IMR-90 (cell line): ENCODE measurements around the gene HS3ST6. TPM values are rescaled to one million over a fixed set of nuclear protein-coding genes. Genes with fewer than 3 reads are reported as not detected.

Experiments used
- microRNA-seq, 2 experiments: library from miRNA; stranded (forward) in 1 of 2; unstranded in 1 of 2; fragments of 10-50 nt in 1 of 2; fragments of <30 nt in 1 of 2; gene quantifications in 1 of 2; microRNA quantifications in 1 of 2; one replicate each; pipeline versions ENCODE3 to v1.1.0; 2013 to 2020; ENCODE audit not compliant: insufficient read depth in 1 of 2, insufficient read length in 1 of 2, unreplicated experiment in 1 of 2
- polyA plus RNA-seq, 3 experiments: library from polyadenylated mRNA; depleted of rRNA; stranded (reverse); fragments of >200 nt; gene quantifications; 2 replicates each; pipeline ENCODE4 v1.2.3, GENCODE V29; 2012; ENCODE audit warnings: low replicate concordance in 1 of 3
- small RNA-seq, 5 experiments: library from RNA; depleted of rRNA; stranded (forward); fragments of <200 nt; gene quantifications; one replicate each; pipeline ENCODE3, GENCODE V24; 2012
- total RNA-seq: library from RNA; depleted of rRNA; stranded (reverse); fragments of >200 nt; gene quantifications from 2 replicates; pipeline ENCODE4 v1.2.3, GENCODE V29; 2012; rRNA removed

Gene HS3ST6
- total and polyA plus RNA-seq, 2 of the 4 experiments (the other 2 are of a cell fraction) = not detected

Small RNA genes within 50 kb of the gene (microRNA-seq; reads per million reads assigned to microRNA genes)
- gene SNORA10 (ENCODE audit: insufficient read depth, insufficient read length) (not detected), gene SNORA64 (ENCODE audit: insufficient read depth, insufficient read length) (not detected)

Small RNA genes within 50 kb of the gene (small RNA-seq; reads per million reads assigned to genes)
- gene SNORA10 (0 reads per million in 5 experiments), gene SNORA64 (0 reads per million in 5 experiments)

Other genes with a start within 250 kb of the HS3ST6 start
- gene JPT2, start 240.1 kb downstream of the HS3ST6 start, total RNA-seq = 40.0 and 48.0 TPM in 2 replicates
- gene JPT2, start 240.1 kb downstream of the HS3ST6 start, polyA plus RNA-seq (2012; rRNA removed) = 41.5 and 57.2 TPM in 2 replicates
- gene MAPK8IP3, start 212.2 kb downstream of the HS3ST6 start, total RNA-seq = 15.6 and 17.0 TPM in 2 replicates
- 69.1 and 73.0 TPM in 2 replicates for gene MAPK8IP3, start 212.2 kb downstream of the HS3ST6 start, polyA plus RNA-seq (2012; rRNA removed)
- 12.7 and 15.3 TPM in 2 replicates for gene NME3, start 146.9 kb downstream of the HS3ST6 start, total RNA-seq
- gene NME3, start 146.9 kb downstream of the HS3ST6 start, polyA plus RNA-seq (2012; rRNA removed) = 41.2 and 61.6 TPM in 2 replicates
- gene EME2, start 145.6 kb downstream of the HS3ST6 start, total RNA-seq = 1.3 and 1.4 TPM in 2 replicates
- gene EME2, start 145.6 kb downstream of the HS3ST6 start, polyA plus RNA-seq (2012; rRNA removed) = 9.6 and 11.1 TPM in 2 replicates
- gene MRPS34, start 145.3 kb downstream of the HS3ST6 start, total RNA-seq = 68.5 and 73.3 TPM in 2 replicates
- gene MRPS34, start 145.3 kb downstream of the HS3ST6 start, polyA plus RNA-seq (2012; rRNA removed) = 80.4 and 87.2 TPM in 2 replicates
- gene SPSB3, start 135.8 kb downstream of the HS3ST6 start, total RNA-seq = 9.1 and 10.6 TPM in 2 replicates
- gene SPSB3, start 135.8 kb downstream of the HS3ST6 start, polyA plus RNA-seq (2012; rRNA removed) = 30.8 and 34.0 TPM in 2 replicates
- 51.1 and 131 TPM in 2 replicates for gene NUBP2, start 135.5 kb downstream of the HS3ST6 start, total RNA-seq
- 62.6 and 75.9 TPM in 2 replicates for gene NUBP2, start 135.5 kb downstream of the HS3ST6 start, polyA plus RNA-seq (2012; rRNA removed)
- gene IGFALS, start 124.7 kb downstream of the HS3ST6 start, total RNA-seq = not detected in 2 replicates
- not detected in 2 replicates for gene IGFALS, start 124.7 kb downstream of the HS3ST6 start, polyA plus RNA-seq (2012; rRNA removed)
- 30.8 and 35.6 TPM in 2 replicates for gene HAGH, start 91.6 kb downstream of the HS3ST6 start, total RNA-seq
- 52.2 and 58.6 TPM in 2 replicates for gene HAGH, start 91.6 kb downstream of the HS3ST6 start, polyA plus RNA-seq (2012; rRNA removed)
- gene FAHD1, start 91.2 kb downstream of the HS3ST6 start, total RNA-seq = 85.8 and 85.9 TPM in 2 replicates
- gene FAHD1, start 91.2 kb downstream of the HS3ST6 start, polyA plus RNA-seq (2012; rRNA removed) = 65.3 and 81.8 TPM in 2 replicates
- gene MEIOB, start 46.3 kb downstream of the HS3ST6 start, total RNA-seq = under 0.01 TPM in 1 of 2 replicates, not detected in the other
- 0.14 TPM in 1 of 2 replicates, not detected in the other for gene MEIOB, start 46.3 kb downstream of the HS3ST6 start, polyA plus RNA-seq (2012; rRNA removed)
- 11.9 and 17.0 TPM in 2 replicates for gene MSRB1, start 24.8 kb upstream of the HS3ST6 start, total RNA-seq
- gene MSRB1, start 24.8 kb upstream of the HS3ST6 start, polyA plus RNA-seq (2012; rRNA removed) = 32.3 and 35.1 TPM in 2 replicates
- not detected in 2 replicates for gene RPL3L, start 36.3 kb upstream of the HS3ST6 start, total RNA-seq
- gene RPL3L, start 36.3 kb upstream of the HS3ST6 start, polyA plus RNA-seq (2012; rRNA removed) = not detected in 2 replicates
- gene NDUFB10, start 41.1 kb upstream of the HS3ST6 start, total RNA-seq = 189 and 194 TPM in 2 replicates
- 220 and 287 TPM in 2 replicates for gene NDUFB10, start 41.1 kb upstream of the HS3ST6 start, polyA plus RNA-seq (2012; rRNA removed)
- 2,703 and 2,852 TPM in 2 replicates for gene RPS2, start 46.4 kb upstream of the HS3ST6 start, total RNA-seq
- 6,941 and 7,712 TPM in 2 replicates for gene RPS2, start 46.4 kb upstream of the HS3ST6 start, polyA plus RNA-seq (2012; rRNA removed)
- not detected in 2 replicates for gene RNF151, start 48.4 kb upstream of the HS3ST6 start, total RNA-seq
- gene RNF151, start 48.4 kb upstream of the HS3ST6 start, polyA plus RNA-seq (2012; rRNA removed) = not detected in 2 replicates
- 38.5 and 40.3 TPM in 2 replicates for gene TBL3, start 53.6 kb upstream of the HS3ST6 start, total RNA-seq
- gene TBL3, start 53.6 kb upstream of the HS3ST6 start, polyA plus RNA-seq (2012; rRNA removed) = 60.8 and 61.5 TPM in 2 replicates
- gene NOXO1, start 63.1 kb upstream of the HS3ST6 start, total RNA-seq = not detected in 2 replicates
- gene NOXO1, start 63.1 kb upstream of the HS3ST6 start, polyA plus RNA-seq (2012; rRNA removed) = 0.32 and 0.56 TPM in 2 replicates
- gene GFER, start 65.8 kb upstream of the HS3ST6 start, total RNA-seq = 6.8 and 8.6 TPM in 2 replicates
- gene GFER, start 65.8 kb upstream of the HS3ST6 start, polyA plus RNA-seq (2012; rRNA removed) = 19.8 and 28.0 TPM in 2 replicates
- 1.8 and 1.9 TPM in 2 replicates for gene SYNGR3, start 71.6 kb upstream of the HS3ST6 start, total RNA-seq
- 5.8 and 6.6 TPM in 2 replicates for gene SYNGR3, start 71.6 kb upstream of the HS3ST6 start, polyA plus RNA-seq (2012; rRNA removed)
- gene ZNF598, start 91.4 kb upstream of the HS3ST6 start, total RNA-seq = 3.4 and 4.4 TPM in 2 replicates
- 36.4 and 40.6 TPM in 2 replicates for gene ZNF598, start 91.4 kb upstream of the HS3ST6 start, polyA plus RNA-seq (2012; rRNA removed)
- gene NPW, start 101.4 kb upstream of the HS3ST6 start, total RNA-seq = 0.18 TPM in 1 of 2 replicates, not detected in the other
- 2.0 and 3.7 TPM in 2 replicates for gene NPW, start 101.4 kb upstream of the HS3ST6 start, polyA plus RNA-seq (2012; rRNA removed)
- 18.6 and 20.8 TPM in 2 replicates for gene NHERF2, start 108.5 kb upstream of the HS3ST6 start, total RNA-seq
- gene NHERF2, start 108.5 kb upstream of the HS3ST6 start, polyA plus RNA-seq (2012; rRNA removed) = 77.8 and 96.6 TPM in 2 replicates
- 22.8 and 28.1 TPM in 2 replicates for gene NTHL1, start 129.4 kb upstream of the HS3ST6 start, total RNA-seq
- 28.0 and 33.3 TPM in 2 replicates for gene NTHL1, start 129.4 kb upstream of the HS3ST6 start, polyA plus RNA-seq (2012; rRNA removed)
- 22.8 and 31.4 TPM in 2 replicates for gene TSC2, start 129.6 kb upstream of the HS3ST6 start, total RNA-seq
- 88.6 and 95.9 TPM in 2 replicates for gene TSC2, start 129.6 kb upstream of the HS3ST6 start, polyA plus RNA-seq (2012; rRNA removed)
- 7.9 and 15.6 TPM in 2 replicates for gene PKD1, start 217.5 kb upstream of the HS3ST6 start, total RNA-seq
- gene PKD1, start 217.5 kb upstream of the HS3ST6 start, polyA plus RNA-seq (2012; rRNA removed) = 97.3 and 118 TPM in 2 replicates
- gene RAB26, start 230.2 kb upstream of the HS3ST6 start, total RNA-seq = 1.1 TPM in 2 replicates
- 4.5 and 4.8 TPM in 2 replicates for gene RAB26, start 230.2 kb upstream of the HS3ST6 start, polyA plus RNA-seq (2012; rRNA removed)
- gene TRAF7, start 237.4 kb upstream of the HS3ST6 start, total RNA-seq = 26.4 and 29.6 TPM in 2 replicates
- 52.6 and 55.1 TPM in 2 replicates for gene TRAF7, start 237.4 kb upstream of the HS3ST6 start, polyA plus RNA-seq (2012; rRNA removed)